ENCODE measurements around the gene CABP5. TPM values are rescaled to one million over a fixed set of nuclear protein-coding genes. Genes with fewer than 3 reads are reported as not detected.

CABP5 gene
- total and polyA plus RNA-seq, 12 donors = not detected

DNA sequence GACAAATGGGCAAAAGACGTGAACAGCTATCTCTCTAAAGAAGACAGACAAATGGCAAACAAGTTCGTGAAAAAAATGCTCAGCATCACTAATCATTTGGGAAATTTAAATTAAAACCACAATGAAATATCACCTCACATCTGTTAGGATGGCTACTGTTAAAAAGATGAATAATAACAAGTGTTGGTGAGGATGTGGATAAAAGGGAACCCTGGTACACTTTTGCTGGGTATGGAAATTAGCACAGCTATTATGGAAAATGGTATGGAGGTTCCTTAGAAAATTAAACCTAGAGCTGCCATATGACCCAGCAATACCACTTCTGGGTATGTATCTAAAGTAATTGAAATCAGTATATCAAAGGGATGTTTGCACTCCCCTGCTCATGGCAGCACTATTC, 7.1 kb downstream of the CABP5 start:
- TF ChIP-seq, protein P1, sequence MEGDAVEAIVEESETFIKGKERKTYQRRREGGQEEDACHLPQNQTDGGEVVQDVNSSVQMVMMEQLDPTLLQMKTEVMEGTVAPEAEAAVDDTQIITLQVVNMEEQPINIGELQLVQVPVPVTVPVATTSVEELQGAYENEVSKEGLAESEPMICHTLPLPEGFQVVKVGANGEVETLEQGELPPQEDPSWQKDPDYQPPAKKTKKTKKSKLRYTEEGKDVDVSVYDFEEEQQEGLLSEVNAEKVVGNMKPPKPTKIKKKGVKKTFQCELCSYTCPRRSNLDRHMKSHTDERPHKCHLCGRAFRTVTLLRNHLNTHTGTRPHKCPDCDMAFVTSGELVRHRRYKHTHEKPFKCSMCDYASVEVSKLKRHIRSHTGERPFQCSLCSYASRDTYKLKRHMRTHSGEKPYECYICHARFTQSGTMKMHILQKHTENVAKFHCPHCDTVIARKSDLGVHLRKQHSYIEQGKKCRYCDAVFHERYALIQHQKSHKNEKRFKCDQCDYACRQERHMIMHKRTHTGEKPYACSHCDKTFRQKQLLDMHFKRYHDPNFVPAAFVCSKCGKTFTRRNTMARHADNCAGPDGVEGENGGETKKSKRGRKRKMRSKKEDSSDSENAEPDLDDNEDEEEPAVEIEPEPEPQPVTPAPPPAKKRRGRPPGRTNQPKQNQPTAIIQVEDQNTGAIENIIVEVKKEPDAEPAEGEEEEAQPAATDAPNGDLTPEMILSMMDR (IDR thresholded peaks at IDR 0.05) = no peak
- ATAC-seq = no peak
- no peak overlapping the region for H3K27ac ChIP-seq
- 84 to 87% methylated on average over 2 of the region's 2 CpGs for WGBS, 2 donors
- H3K36me3 ChIP-seq = no peaks in the 10 kb centered on the region
- intact Hi-C loops (cut with DNase I) = no loop called here
- no peaks in the 10 kb centered on the region for H3K4me1 ChIP-seq
- H3K9me3 ChIP-seq = peaks cover 0 to 23% (median 9%) of the 10 kb centered on the region in 11 donors
- peaks cover 0 to 16% (median 10%) of the 10 kb centered on the region in 7 donors for H3K27me3 ChIP-seq
- H3K4me3 ChIP-seq = no peak overlapping the region
- no peak for DNase-seq

DNA sequence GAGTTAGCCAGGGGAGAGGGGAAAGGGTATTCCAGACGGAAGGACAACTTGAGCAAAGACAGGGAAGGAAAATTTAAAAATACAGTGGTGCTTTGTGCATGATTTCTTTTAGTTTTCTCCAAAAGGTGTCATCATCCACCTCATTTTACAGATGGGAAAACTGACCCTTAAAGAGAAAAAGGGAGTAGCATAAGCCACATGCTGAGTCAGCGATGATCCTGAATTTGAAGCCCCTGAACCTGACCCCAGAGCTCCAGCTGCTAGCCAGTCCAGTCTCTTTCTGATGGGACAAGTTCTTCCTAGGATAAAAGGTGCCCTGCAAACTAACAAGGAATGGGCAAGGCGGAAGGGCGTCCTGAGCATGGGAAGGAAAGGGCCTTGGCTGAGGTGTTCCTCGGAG, 10.3 kb downstream of the CABP5 start:
- H3K27me3 ChIP-seq = peaks cover 0 to 33% (median 14%) of the 10 kb centered on the region in 7 donors
- no peaks in the 10 kb centered on the region for H3K36me3 ChIP-seq
- no peak overlapping the region for H3K27ac ChIP-seq
- ATAC-seq (no peak), DNase-seq (no peak)
- 70 to 74% methylated on average over 5 of the region's 5 CpGs for WGBS, 2 donors
- H3K9me3 ChIP-seq = peaks cover 0 to 23% (median 9%) of the 10 kb centered on the region in 11 donors
- intact Hi-C loops (cut with DNase I) = no loop called here
- TF ChIP-seq, protein P1 (IDR thresholded peaks at IDR 0.05) = no peak
- no peaks in the 10 kb centered on the region for H3K4me1 ChIP-seq
- H3K4me3 ChIP-seq = no peak overlapping the region

DNA sequence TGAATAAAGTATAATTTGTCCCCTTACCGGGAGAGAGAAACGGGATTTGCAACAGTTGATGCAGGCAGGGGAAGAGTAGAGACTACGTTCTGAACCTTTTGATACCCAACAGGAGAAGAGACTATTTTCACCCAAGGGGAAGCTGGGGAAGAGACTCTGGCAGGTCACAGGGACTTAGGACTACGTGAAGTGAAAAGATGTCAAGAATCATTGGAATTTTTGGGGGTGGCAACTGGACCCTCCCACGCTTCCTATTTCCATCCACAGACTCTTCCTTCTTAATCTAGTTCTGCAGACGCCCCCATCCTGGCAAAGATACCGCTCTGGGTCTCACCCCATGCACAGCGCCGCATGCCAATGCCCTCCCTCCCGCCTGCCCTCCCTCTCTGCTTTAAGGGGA, 13.8 kb downstream of the CABP5 start:
- peaks cover 0 to 38% (median 21%) of the 10 kb centered on the region in 7 donors for H3K27me3 ChIP-seq
- no peak overlapping the region for H3K4me3 ChIP-seq
- H3K27ac ChIP-seq = no peak overlapping the region
- H3K4me1 ChIP-seq = no peaks in the 10 kb centered on the region
- no peaks in the 10 kb centered on the region for H3K36me3 ChIP-seq
- DNase-seq (no peak), ATAC-seq (no peak)
- TF ChIP-seq, protein P1 (IDR thresholded peaks at IDR 0.05) = no peak
- intact Hi-C loops (cut with DNase I) = no loop called here
- no peaks in the 10 kb centered on the region for H3K9me3 ChIP-seq
- 49 to 50% methylated on average over 10 of the region's 10 CpGs for WGBS, 2 donors

DNA sequence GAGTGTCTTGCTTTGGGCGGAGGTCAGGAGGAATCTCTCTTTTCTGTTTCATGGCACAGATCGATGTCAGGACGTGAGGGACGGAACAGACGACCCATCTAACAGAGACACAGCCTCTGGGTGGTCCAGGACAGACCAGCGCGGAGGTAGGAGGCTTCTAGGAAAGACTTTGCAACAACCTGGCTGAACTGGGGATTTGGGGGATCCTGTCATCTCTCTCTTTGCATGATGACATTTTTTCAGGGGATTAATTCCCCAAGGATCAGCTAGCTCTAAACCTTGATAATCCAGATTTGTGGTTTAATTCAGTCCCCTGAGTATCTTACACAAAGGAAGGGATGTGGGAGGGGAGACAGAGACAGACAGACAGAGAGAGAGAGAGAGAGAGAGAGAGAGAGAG, 14.4 kb downstream of the CABP5 start:
- no peak overlapping the region for H3K4me3 ChIP-seq
- no peaks in the 10 kb centered on the region for H3K4me1 ChIP-seq
- intact Hi-C loops (cut with DNase I) = no loop called here
- DNase-seq = no peak
- no peak overlapping the region for H3K27ac ChIP-seq
- ATAC-seq = no peak
- TF ChIP-seq, protein P1 (IDR thresholded peaks at IDR 0.05) = no peak
- H3K36me3 ChIP-seq = no peaks in the 10 kb centered on the region
- H3K9me3 ChIP-seq = no peaks in the 10 kb centered on the region
- WGBS, 2 donors = 71 to 73% methylated on average over 7 of the region's 7 CpGs
- H3K27me3 ChIP-seq = peaks cover 0 to 40% (median 21%) of the 10 kb centered on the region in 7 donors
